ACHN (cell line): ENCODE results near the gene PADI4.

Experiments used
- DNase-seq: peaks from one replicate; pipeline ENCODE4 v3.0.0-alpha.2; 2015
- in situ Hi-C: cut with HindIII; loops from 2 replicates; pipeline ENCODE4 v1.10.0; 2017; ENCODE audit warnings: low sequenced_read_pairs, low pct_ligation_motif_present, low pct_unique_long_range_greater_than_20kb

PADI4 gene

GRCh38 chr1:17363351-17363750, 55.4 kb downstream of the PADI4 start:
- in situ Hi-C loops, result no loop called here
- DNase-seq, result no peak

GRCh38 chr1:17363771-17364170, 55.8 kb downstream of the PADI4 start:
- no peak for DNase-seq
- in situ Hi-C loops, result no loop called here

- in situ Hi-C loops, result no loop called here
- DNase-seq, result no peak
Observed at GRCh38 chr1:17365293-17365692, 57.3 kb downstream of the PADI4 start.

- DNase-seq, result peak; percentile 33
Observed at GRCh38 chr1:17369466-17369865, 61.5 kb downstream of the PADI4 start.

GRCh38 chr1:17370618-17371017, 62.6 kb downstream of the PADI4 start:
- in situ Hi-C loops, result no loop called here

More at GRCh38 chr1:17369466-17369865, 61.5 kb downstream of the PADI4 start:
- in situ Hi-C loops, result no loop called here

GRCh38 chr1:17371896-17372295, 63.9 kb downstream of the PADI4 start, which contains the start of gene PADI6:
PADI6 (plus strand) TSS chr1:17372196; CDS start chr1:17372246, 50 bp downstream.
- in situ Hi-C loops, result no loop called here
- no peak for DNase-seq

More at GRCh38 chr1:17370618-17371017, 62.6 kb downstream of the PADI4 start:
- peak; percentile 33 for DNase-seq

GRCh38 chr1:17372955-17373354, 65.0 kb downstream of the PADI4 start:
- DNase-seq, result no peak
- in situ Hi-C loops, result no loop called here

GRCh38 chr1:17375651-17376050, 67.7 kb downstream of the PADI4 start:
- in situ Hi-C loops, result no loop called here
- no peak for DNase-seq

GRCh38 chr1:17377325-17377953, 69.4 kb downstream of the PADI4 start:
- no peak for DNase-seq
- in situ Hi-C loops, result no loop called here

GRCh38 chr1:17381161-17381560, 73.2 kb downstream of the PADI4 start:
- no peak for DNase-seq
- in situ Hi-C loops, result no loop called here

- no peak for DNase-seq
- in situ Hi-C loops, result no loop called here
Observed at GRCh38 chr1:17392199-17392740, 84.3 kb downstream of the PADI4 start.

GRCh38 chr1:17393230-17393629, 85.2 kb downstream of the PADI4 start:
- no peak for DNase-seq
- in situ Hi-C loops, result no loop called here

- DNase-seq, result no peak
- in situ Hi-C loops, result no loop called here
Observed at GRCh38 chr1:17397910-17398695, 90.1 kb downstream of the PADI4 start.

- in situ Hi-C loops, result no loop called here
- no peak for DNase-seq
Observed at GRCh38 chr1:17400725-17401341, 92.8 kb downstream of the PADI4 start.

GRCh38 chr1:17401841-17402240, 93.8 kb downstream of the PADI4 start:
- DNase-seq, result no peak
- in situ Hi-C loops, result no loop called here

- in situ Hi-C loops, result no loop called here
Observed at GRCh38 chr1:17403081-17403480, 95.1 kb downstream of the PADI4 start.

GRCh38 chr1:17404034-17404684, 96.2 kb downstream of the PADI4 start:
- DNase-seq, result no peak
- in situ Hi-C loops, result no loop called here

More at GRCh38 chr1:17403081-17403480, 95.1 kb downstream of the PADI4 start:
- no peak for DNase-seq

- DNase-seq, result no peak
- in situ Hi-C loops, result no loop called here
Observed at GRCh38 chr1:17404820-17405219, 96.8 kb downstream of the PADI4 start.
